ENCODE results near the gene HCN1. TPM values are rescaled to one million over a fixed set of nuclear protein-coding genes. Genes with fewer than 3 reads are reported as not detected.

Gene HCN1
- polyA plus RNA-seq, 1 donor = 0.18 TPM

GRCh38 chr5:45687701-45688100 is 8.5 kb downstream of the HCN1 start:
- Histone ChIP-seq H3K9me3 (ENCODE audit: control insufficient read depth, low read depth, low read length) (no peaks in the 10 kb centered on the region), H3K27ac (ENCODE audit: low read length) (no peak overlapping the region), H3K4me3 (ENCODE audit: low read length) (no peak overlapping the region), H3K27me3 (ENCODE audit: control insufficient read depth, insufficient read depth, low read length) (no peaks in the 10 kb centered on the region), H3K4me1 (ENCODE audit: control insufficient read depth, insufficient read depth, low read length) (no peaks in the 10 kb centered on the region), H3K36me3 (ENCODE audit: control insufficient read depth, insufficient read depth, low read length) (no peaks in the 10 kb centered on the region)
- 86% methylated on average over 1 of the region's 2 CpGs for WGBS (ENCODE audit: insufficient coverage, low lambda C conversion rate)
- no peak for DNase-seq

GRCh38 chr5:45686620-45687019 is 9.6 kb downstream of the HCN1 start:
- H3K9me3 ChIP-seq (ENCODE audit: control insufficient read depth, low read depth, low read length) = no peaks in the 10 kb centered on the region
- DNase-seq = no peak
- no peaks in the 10 kb centered on the region for H3K27me3 ChIP-seq (ENCODE audit: control insufficient read depth, insufficient read depth, low read length)
- no peak overlapping the region for H3K27ac ChIP-seq (ENCODE audit: low read length)
- H3K4me3 ChIP-seq (ENCODE audit: low read length) = no peak overlapping the region
- WGBS (ENCODE audit: insufficient coverage, low lambda C conversion rate) = 83% methylated on average over 1 of the region's 2 CpGs
- H3K36me3 ChIP-seq (ENCODE audit: control insufficient read depth, insufficient read depth, low read length) = no peaks in the 10 kb centered on the region
- no peaks in the 10 kb centered on the region for H3K4me1 ChIP-seq (ENCODE audit: control insufficient read depth, insufficient read depth, low read length)

- Histone ChIP-seq H3K36me3 (ENCODE audit: control insufficient read depth, insufficient read depth, low read length) (no peaks in the 10 kb centered on the region), H3K4me1 (ENCODE audit: control insufficient read depth, insufficient read depth, low read length) (no peaks in the 10 kb centered on the region), H3K9me3 (ENCODE audit: control insufficient read depth, low read depth, low read length) (no peaks in the 10 kb centered on the region), H3K4me3 (ENCODE audit: low read length) (no peak overlapping the region), H3K27me3 (ENCODE audit: control insufficient read depth, insufficient read depth, low read length) (no peaks in the 10 kb centered on the region), H3K27ac (ENCODE audit: low read length) (no peak overlapping the region)
- DNase-seq = no peak
These were observed 12.1 kb downstream of the HCN1 start for GRCh38 chr5:45684118-45684517.

GRCh38 chr5:45680950-45681349 is 15.2 kb downstream of the HCN1 start:
- Histone ChIP-seq H3K27ac (ENCODE audit: low read length) (no peak overlapping the region), H3K9me3 (ENCODE audit: control insufficient read depth, low read depth, low read length) (no peaks in the 10 kb centered on the region), H3K4me1 (ENCODE audit: control insufficient read depth, insufficient read depth, low read length) (no peaks in the 10 kb centered on the region), H3K4me3 (ENCODE audit: low read length) (no peak overlapping the region), H3K36me3 (ENCODE audit: control insufficient read depth, insufficient read depth, low read length) (no peaks in the 10 kb centered on the region), H3K27me3 (ENCODE audit: control insufficient read depth, insufficient read depth, low read length) (no peaks in the 10 kb centered on the region)
- DNase-seq = no peak
- WGBS (ENCODE audit: insufficient coverage, low lambda C conversion rate) = no CpG with 5 or more reads among the region's 2 CpGs

GRCh38 chr5:45677524-45677923 is 18.7 kb downstream of the HCN1 start:
- H3K4me3 ChIP-seq (ENCODE audit: low read length) = no peak overlapping the region
- no peak for DNase-seq
- H3K27me3 ChIP-seq (ENCODE audit: control insufficient read depth, insufficient read depth, low read length) = no peaks in the 10 kb centered on the region
- H3K9me3 ChIP-seq (ENCODE audit: control insufficient read depth, low read depth, low read length) = no peaks in the 10 kb centered on the region
- H3K4me1 ChIP-seq (ENCODE audit: control insufficient read depth, insufficient read depth, low read length) = no peaks in the 10 kb centered on the region
- H3K27ac ChIP-seq (ENCODE audit: low read length) = no peak overlapping the region
- WGBS (ENCODE audit: insufficient coverage, low lambda C conversion rate) = 42% methylated on average over 2 of the region's 2 CpGs
- no peaks in the 10 kb centered on the region for H3K36me3 ChIP-seq (ENCODE audit: control insufficient read depth, insufficient read depth, low read length)

- Histone ChIP-seq H3K4me1 (ENCODE audit: control insufficient read depth, insufficient read depth, low read length) (no peaks in the 10 kb centered on the region), H3K9me3 (ENCODE audit: control insufficient read depth, low read depth, low read length) (no peaks in the 10 kb centered on the region), H3K27ac (ENCODE audit: low read length) (no peak overlapping the region), H3K27me3 (ENCODE audit: control insufficient read depth, insufficient read depth, low read length) (no peaks in the 10 kb centered on the region), H3K4me3 (ENCODE audit: low read length) (no peak overlapping the region), H3K36me3 (ENCODE audit: control insufficient read depth, insufficient read depth, low read length) (no peaks in the 10 kb centered on the region)
- WGBS (ENCODE audit: insufficient coverage, low lambda C conversion rate) = 73% methylated on average over 4 of the region's 4 CpGs
- no peak for DNase-seq
These were observed 23.9 kb downstream of the HCN1 start for GRCh38 chr5:45672271-45672670.

- Histone ChIP-seq H3K4me1 (ENCODE audit: control insufficient read depth, insufficient read depth, low read length) (no peaks in the 10 kb centered on the region), H3K4me3 (ENCODE audit: low read length) (no peak overlapping the region), H3K9me3 (ENCODE audit: control insufficient read depth, low read depth, low read length) (no peaks in the 10 kb centered on the region), H3K36me3 (ENCODE audit: control insufficient read depth, insufficient read depth, low read length) (no peaks in the 10 kb centered on the region), H3K27me3 (ENCODE audit: control insufficient read depth, insufficient read depth, low read length) (no peaks in the 10 kb centered on the region), H3K27ac (ENCODE audit: low read length) (no peak overlapping the region)
- no CpG with 5 or more reads among the region's 1 CpG for WGBS (ENCODE audit: insufficient coverage, low lambda C conversion rate)
- no peak for DNase-seq
These were observed 47.4 kb downstream of the HCN1 start for GRCh38 chr5:45648744-45649143.

GRCh38 chr5:45643056-45643455 is 53.1 kb downstream of the HCN1 start:
- Histone ChIP-seq H3K4me3 (ENCODE audit: low read length) (no peak overlapping the region), H3K27ac (ENCODE audit: low read length) (no peak overlapping the region), H3K9me3 (ENCODE audit: control insufficient read depth, low read depth, low read length) (no peaks in the 10 kb centered on the region), H3K4me1 (ENCODE audit: control insufficient read depth, insufficient read depth, low read length) (no peaks in the 10 kb centered on the region), H3K27me3 (ENCODE audit: control insufficient read depth, insufficient read depth, low read length) (no peaks in the 10 kb centered on the region), H3K36me3 (ENCODE audit: control insufficient read depth, insufficient read depth, low read length) (no peaks in the 10 kb centered on the region)
- DNase-seq = no peak

- Histone ChIP-seq H3K4me1 (ENCODE audit: control insufficient read depth, insufficient read depth, low read length) (no peaks in the 10 kb centered on the region), H3K4me3 (ENCODE audit: low read length) (no peak overlapping the region), H3K36me3 (ENCODE audit: control insufficient read depth, insufficient read depth, low read length) (no peaks in the 10 kb centered on the region), H3K27me3 (ENCODE audit: control insufficient read depth, insufficient read depth, low read length) (no peaks in the 10 kb centered on the region), H3K27ac (ENCODE audit: low read length) (no peak overlapping the region), H3K9me3 (ENCODE audit: control insufficient read depth, low read depth, low read length) (no peaks in the 10 kb centered on the region)
- no peak for DNase-seq
These were observed 53.8 kb downstream of the HCN1 start for GRCh38 chr5:45642370-45642769.

GRCh38 chr5:45639040-45639439 is 57.1 kb downstream of the HCN1 start:
- H3K4me1 ChIP-seq (ENCODE audit: control insufficient read depth, insufficient read depth, low read length) = no peaks in the 10 kb centered on the region
- WGBS (ENCODE audit: insufficient coverage, low lambda C conversion rate) = 86% methylated on average over 1 of the region's 2 CpGs
- no peak for DNase-seq
- H3K4me3 ChIP-seq (ENCODE audit: low read length) = no peak overlapping the region
- H3K9me3 ChIP-seq (ENCODE audit: control insufficient read depth, low read depth, low read length) = no peaks in the 10 kb centered on the region
- H3K27me3 ChIP-seq (ENCODE audit: control insufficient read depth, insufficient read depth, low read length) = no peaks in the 10 kb centered on the region
- no peak overlapping the region for H3K27ac ChIP-seq (ENCODE audit: low read length)
- no peaks in the 10 kb centered on the region for H3K36me3 ChIP-seq (ENCODE audit: control insufficient read depth, insufficient read depth, low read length)

GRCh38 chr5:45627076-45627656 is 69.0 kb downstream of the HCN1 start:
- Histone ChIP-seq H3K9me3 (ENCODE audit: control insufficient read depth, low read depth, low read length) (no peaks in the 10 kb centered on the region), H3K36me3 (ENCODE audit: control insufficient read depth, insufficient read depth, low read length) (no peaks in the 10 kb centered on the region), H3K4me3 (ENCODE audit: low read length) (no peak overlapping the region), H3K27ac (ENCODE audit: low read length) (no peak overlapping the region), H3K4me1 (ENCODE audit: control insufficient read depth, insufficient read depth, low read length) (no peaks in the 10 kb centered on the region), H3K27me3 (ENCODE audit: control insufficient read depth, insufficient read depth, low read length) (no peaks in the 10 kb centered on the region)
- 86% methylated on average over 1 of the region's 2 CpGs for WGBS (ENCODE audit: insufficient coverage, low lambda C conversion rate)
- no peak for DNase-seq

Measured in large intestine (tissue), 3 donors.